Activated CD8-positive, alpha-beta memory T cell treated with anti-CD3 and anti-CD28 coated beads for 4 hours (primary cell): ENCODE results near the gene C11orf52.
A peak's percentile ranks its signal among the peaks of the same experiment; 100 is the strongest.
"Not testable (repeated sequence)": the region's sequence is repeated elsewhere in the genome, so short reads cannot be mapped to it uniquely, and the experiment has no call there.

Experiments used
- DNase-seq, 2 donors: peaks; one replicate each; pipeline ENCODE4 v3.0.0-alpha.2; 2020; ENCODE audit warnings: low read depth in 2 of 2

C11orf52 gene, protein sequence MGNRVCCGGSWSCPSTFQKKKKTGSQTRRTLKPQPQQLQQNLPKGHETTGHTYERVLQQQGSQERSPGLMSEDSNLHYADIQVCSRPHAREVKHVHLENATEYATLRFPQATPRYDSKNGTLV

DNA sequence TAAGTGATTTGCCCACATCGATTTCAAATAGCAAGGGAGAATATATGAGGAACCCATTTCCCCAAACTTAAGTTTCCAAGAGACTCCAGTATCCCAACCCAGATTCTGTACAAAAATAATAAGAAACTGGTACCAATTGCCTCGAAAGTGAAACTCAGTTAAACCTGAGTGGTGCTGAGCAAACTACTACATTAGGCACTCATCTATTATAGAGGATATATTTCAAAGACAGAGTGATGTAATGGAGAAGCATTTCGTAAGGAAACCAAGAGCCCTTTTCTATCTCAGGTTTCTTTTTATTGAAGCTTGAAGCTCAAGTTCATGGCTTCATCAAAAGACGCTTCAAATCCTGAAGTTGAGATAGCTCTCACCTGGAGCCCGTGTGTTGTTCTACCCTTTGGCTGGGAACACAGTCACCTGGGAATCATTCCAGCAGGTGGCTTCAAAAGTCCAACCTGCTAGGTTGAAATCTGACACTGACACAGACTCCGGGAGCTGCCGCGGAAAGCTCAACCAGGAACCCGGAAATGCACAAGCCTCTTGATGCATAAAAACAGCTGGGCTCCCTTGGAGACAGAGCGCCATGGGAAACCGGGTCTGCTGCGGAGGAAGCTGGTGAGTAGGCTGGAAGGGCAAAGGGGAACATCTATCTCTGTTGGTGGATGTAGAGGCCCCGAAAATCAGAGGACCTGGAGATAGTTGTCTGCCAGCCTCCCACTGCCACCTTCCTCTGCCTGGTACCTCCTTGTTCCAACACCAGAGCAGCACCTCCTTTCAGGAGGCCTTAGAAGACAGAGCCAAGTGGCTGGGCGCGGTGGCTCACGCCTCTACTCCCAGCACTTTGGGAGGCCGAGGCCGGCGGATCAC, at the start of gene C11orf52:
TSS of gene C11orf52 (plus strand) at position 524 of the 867 bp plus-strand sequence. CDS start at position 584, 60 bp downstream.
- DNase-seq = no peak

DNA sequence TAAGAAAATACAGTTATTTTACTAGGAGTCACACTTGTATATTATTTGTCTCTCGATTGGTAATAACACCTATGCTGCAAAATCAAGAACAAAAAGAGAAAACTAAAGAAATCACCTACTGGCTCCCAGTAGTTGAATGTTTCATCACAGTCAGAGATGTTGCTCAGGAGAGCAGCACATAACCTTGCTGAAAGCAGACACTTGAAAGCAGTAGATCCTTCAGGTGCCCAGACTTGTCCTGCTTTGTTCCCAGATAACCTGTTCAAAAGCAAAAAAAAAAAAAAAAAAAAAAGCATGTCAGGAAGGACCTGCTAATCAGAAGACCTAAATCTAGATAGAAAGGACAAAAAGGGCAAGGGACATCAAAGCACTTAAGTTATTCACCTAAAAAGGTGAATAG, 48.6 kb upstream of the C11orf52 start:
- DNase-seq = no peak

DNA sequence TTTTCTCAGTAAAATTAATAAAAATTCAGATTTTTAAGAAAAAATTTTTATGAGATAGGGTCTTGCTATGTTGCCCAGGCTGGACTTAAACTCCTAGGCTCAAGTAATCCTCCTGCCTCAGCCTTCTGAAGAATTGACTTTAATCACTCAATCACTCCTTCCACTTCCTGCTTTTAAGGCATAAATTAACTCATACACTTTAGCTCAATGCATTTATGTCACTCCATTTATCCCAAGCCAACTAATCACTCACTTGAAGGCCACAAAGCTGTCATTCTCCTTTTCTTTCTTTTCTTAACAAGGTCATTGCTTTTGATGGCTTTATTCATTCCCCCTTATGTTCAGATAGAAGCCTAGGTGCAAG, 48.2 kb upstream of the C11orf52 start:
- no peak for DNase-seq

DNA sequence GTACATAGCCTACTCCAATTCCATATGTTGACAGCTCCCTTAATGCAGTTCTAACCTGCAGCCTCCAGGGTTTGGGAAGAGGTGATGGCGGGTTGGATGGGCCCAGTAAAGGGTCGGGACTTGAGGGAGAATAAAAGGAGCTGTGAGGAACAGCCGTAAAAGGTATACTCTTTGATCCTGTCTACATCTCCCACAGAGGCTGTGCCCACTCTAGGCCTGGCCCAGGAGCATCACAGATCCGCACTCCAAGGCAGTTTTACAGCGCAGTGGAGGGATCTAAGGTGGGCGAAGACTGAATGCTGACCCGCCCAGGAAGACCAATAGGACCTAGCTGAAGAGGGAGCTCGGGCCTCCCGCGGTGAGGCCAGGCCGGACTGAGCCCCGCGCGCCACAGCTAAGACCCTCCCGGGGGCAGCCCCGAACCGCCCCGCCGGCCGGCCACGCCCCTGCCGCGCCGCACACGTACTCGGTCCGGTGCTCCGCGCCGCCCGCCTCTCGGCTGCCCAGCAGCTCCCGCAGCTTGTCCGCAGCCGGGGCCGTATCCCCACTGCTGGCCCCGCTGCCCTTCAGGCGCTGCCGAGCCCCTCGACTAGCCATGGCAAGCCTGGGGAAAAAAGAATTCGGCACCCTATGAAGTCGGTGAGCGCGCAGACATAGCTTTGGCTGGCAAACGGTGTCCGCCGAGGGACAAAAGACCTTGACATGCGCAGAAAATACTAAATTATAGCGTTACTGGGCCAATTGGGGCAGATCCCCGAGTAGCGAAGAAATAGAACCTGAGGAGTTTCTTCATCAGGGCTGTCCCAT, 47.6 kb upstream of the C11orf52 start, which contains the start of gene ALG9:
TSS of gene ALG9 (minus strand) at position 696 of the 807 bp plus-strand sequence. CDS start at position 597, 99 bp downstream.
- peak; percentile 73 to 77 for DNase-seq

DNA sequence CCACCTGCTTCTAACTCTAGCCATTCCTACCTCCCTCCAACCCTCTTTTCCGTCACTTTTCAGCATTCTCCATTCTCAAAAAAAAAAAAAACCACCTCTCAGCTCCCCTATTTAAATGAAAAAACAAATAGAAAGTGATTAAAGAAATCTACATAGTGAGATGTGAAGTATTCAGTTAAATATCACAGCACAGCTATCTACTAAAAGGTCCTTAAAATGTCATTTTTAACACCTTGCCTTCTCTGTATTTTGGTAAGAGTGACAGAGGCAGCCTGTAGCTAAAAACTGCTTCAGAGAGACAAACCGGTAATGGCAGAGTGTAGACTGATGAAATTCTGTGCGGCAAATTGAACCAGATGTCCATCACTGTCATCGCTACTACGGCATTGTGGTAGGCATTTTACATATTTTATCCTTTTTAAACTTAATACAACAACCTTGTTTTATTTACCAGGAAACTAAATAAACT, 47.0 kb upstream of the C11orf52 start:
- DNase-seq = no peak

DNA sequence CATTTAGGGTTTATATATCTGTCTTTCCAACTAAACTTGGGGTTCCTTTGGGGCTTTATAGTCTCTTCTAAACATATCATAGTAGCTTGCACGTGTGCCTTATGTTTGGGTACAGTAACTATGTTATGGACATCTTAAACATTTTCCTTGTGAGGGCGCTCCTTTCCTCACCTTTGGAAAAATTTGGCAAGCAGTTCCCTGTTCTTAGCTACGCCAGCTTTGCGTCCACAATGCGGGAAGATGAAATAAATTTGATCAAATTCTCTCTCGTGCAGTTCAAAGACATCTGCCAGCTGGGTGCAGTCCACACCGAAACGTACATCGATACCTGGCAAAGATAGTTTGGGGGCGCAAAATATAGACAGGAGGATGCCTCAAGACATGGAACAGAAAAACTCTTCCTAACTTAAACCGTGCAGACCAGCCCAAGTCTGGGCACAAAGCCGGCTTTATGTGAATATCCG, 40.3 kb upstream of the C11orf52 start:
- DNase-seq = no peak

DNA sequence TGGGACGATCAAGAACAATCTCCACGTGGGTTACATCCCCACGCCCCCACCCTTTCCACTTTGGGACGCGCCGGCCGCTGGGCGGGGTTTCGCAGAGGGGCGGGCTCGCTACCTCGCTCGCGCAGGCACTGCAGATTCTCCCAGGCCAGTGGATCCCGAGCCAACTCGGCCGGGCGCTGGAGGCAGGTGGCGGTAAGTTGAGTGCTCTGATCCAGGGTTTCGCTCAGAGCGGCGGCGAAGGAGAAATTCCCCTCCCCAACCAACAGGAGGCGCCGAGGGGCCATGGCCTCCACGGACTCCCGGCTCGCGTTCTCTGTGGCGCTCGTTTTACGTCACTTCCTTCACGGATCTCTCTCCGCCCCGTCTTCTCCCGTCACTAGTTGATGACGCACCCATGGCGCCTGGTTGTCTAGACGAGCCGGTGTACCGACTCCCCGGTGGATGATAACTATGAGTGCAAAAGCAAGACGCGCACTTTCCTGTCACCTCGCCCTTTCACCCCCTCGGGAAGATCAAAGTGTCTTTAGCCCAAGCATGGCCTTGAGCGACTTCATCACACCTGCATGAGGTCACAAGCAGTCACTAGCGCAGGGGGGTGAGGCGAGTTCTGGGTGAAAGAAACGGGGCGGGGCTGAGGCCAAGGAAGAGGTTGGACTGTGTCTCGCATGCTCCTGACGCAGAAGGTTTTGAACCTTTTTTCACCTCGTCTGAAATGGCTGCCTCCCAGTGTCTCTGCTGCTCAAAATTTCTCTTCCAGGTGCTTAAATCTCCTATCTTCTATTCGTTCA, 39.7 kb upstream of the C11orf52 start, which contains the start of the genes CFAP68 and FDXACB1:
TSS of gene CFAP68 (plus strand) at position 693 of the 788 bp plus-strand sequence. CDS start at position 713, 20 bp downstream.
TSS of gene FDXACB1 (minus strand) at position 317 of the 788 bp plus-strand sequence. CDS start at position 284, 33 bp downstream.
- DNase-seq = peak; percentile 86 to 88

DNA sequence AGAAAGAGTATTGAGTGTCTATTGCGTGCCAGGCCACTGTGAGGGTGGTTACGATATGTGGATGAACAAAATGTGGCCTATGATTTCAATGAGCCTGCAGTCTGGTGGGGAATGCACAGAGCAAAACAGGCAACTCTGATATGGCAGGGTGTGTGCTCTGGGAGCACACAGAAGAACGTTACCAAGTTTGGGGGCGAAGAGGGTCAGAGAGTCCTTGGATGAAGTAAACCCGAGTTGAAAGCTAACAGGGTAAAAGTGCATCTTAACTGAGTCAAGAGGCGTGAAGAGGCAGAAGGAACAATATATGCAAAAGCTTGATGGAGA, 39.1 kb upstream of the C11orf52 start:
- DNase-seq = no peak

DNA sequence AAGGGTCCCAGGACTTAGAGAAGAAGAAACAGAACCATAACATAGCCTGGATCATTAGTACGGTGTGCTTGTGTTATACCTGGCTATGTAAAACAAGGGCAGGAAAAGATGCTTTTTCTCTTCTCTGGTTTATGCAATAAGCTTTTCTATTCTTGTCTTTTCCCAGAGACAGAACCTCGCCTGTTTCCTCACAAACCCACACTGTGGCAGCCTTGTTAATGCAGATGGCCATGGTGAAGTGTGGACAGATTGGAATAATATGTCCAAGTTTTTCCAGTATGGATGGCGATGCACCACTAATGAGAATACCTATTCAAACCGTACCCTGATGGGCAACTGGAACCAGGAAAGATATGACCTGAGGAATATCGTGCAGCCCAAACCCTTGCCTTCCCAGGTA, 36.5 kb upstream of the C11orf52 start:
- no peak for DNase-seq

DNA sequence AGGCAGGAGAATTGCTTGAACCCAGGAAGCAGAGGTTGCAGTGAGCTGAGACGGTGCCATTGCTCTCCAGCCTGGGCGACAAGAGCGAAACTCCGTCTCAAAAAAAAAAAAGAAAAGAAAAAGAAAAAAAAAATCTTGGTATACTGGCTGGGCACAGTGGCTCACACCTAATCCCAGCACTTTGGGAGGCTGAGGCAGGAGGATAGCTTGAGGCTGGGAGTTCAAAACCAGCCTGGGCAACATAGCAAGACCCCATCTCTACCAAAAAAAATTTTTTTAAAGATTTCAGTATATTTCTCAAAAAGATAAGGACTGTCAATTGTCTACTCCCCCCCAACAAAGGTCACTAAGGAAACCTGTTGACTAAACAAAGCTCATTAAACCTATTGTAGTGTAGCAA, 33.7 kb upstream of the C11orf52 start:
- not testable (repeated sequence) for DNase-seq

DNA sequence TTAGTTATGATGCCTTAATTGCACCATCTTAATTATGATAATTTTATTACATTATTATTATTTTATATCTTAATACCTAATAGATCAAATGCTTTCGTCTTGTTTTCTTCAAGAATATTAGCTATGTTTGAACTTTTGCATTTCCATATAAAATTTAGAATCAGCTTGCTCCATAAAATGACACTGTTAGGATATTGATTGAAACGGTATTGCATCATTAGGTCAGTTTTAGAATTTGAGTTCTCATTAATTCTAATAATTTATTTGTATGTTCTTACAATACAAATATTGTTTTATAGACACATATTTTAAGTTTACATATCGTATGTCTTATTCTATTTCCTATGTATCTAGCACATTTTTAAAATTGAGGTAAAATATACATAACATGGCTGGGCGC, 32.7 kb upstream of the C11orf52 start:
- no peak for DNase-seq

DNA sequence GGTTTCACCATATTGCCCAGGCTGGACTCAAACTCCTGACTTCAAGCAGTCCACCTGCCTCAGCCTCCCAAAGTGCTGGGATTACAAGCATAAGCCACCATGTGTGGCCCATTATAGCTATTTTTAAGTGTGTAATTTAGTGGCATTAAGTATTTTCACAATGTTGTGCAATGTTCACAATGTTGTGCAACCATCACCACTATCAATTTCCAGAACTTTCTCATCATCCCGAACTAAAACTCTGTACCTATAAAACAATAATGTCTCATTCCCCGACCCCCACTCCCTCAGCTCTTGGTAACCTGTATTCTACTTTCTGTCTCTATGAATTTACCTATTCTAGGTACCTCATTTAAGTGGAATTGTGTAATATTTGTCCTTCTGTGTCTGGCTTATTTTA, 31.9 kb upstream of the C11orf52 start:
- no peak for DNase-seq

DNA sequence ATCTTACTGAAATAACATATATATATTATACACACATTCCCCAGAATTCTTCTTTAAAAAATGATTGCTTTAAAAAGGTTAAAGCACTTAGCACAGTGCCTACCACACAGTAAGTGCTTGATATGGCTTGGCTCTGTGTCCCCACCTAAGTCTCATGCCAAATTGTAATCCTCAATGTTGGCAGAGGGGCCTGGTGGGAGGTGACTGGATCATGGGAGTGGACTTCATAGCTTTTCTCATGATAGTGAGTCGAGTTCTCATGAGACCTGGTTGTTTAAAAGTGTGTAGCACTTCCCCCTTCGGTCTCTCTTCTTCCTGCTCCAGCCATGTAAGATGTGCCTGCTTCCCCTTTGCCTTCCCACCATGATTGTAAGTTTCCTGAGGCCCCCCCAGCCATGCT, 13.3 kb upstream of the C11orf52 start:
- no peak for DNase-seq

DNA sequence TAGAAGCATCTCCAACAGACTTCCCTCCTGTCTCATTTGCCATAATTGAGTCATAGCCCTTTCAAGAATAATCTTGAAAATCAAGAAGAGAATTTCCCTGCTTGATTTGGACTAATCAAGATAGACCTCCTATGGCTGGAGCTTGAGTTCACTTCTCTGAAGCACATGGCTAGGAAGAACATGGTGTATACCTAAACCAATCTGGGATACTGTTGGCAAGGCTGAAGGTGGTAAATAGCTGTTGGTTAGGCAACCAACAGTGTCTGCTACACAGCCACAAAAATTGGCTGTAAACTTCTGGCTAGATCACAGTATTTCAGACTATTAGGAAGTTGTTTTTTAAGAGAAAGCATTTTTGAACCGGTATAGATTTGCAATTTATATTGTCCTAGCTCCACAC, 12.0 kb upstream of the C11orf52 start:
- no peak for DNase-seq

DNA sequence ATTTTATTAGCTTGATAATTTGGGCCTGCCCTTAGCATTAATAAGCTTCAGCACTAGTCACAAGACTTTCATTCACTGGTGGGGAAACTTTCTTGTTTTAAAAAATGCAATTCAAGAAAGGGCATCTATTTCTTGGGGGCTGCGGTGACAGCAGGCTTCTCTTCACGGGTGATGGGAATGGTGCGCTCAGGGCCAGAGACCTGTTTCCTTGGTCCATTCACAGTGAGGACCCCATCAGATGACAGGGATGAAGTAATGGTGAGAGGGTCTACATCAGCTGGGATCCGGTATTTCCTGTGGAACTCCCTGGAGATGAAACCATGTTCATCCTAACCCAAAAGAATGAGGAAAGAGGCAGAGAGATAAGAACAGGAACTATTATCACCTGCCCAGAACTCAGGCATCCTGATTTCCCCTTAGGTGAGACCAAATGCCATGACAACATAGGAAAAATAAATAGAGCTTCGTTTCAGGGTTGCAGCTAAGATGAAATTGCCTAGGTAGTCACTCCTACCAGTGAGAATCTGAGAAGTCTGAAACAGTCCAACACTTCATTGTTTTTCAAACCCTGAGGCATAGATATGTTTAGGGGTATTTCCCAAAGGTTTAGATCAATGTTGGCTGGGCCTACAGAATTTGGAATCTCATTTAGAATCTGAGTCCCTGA, 9.9 kb upstream of the C11orf52 start:
- no peak for DNase-seq

DNA sequence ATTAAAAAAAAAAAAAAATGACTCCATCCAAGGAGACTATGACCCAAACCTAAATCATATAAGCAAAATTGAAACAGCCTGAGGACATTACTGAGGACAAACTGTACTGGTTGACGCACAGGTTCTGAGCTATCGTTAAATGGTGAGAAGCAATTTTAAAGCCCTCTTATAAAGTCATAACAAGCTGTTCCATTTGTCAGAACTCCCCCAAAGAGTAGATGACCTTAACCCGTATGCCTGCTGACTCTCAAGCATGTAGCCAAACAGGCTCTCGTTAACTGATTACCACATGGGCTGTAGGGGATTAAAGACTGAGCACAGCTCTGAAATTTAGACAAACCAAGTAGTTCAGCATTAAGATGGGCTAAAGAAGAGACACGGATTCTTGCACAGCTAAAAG, 9.3 kb upstream of the C11orf52 start:
- no peak for DNase-seq

DNA sequence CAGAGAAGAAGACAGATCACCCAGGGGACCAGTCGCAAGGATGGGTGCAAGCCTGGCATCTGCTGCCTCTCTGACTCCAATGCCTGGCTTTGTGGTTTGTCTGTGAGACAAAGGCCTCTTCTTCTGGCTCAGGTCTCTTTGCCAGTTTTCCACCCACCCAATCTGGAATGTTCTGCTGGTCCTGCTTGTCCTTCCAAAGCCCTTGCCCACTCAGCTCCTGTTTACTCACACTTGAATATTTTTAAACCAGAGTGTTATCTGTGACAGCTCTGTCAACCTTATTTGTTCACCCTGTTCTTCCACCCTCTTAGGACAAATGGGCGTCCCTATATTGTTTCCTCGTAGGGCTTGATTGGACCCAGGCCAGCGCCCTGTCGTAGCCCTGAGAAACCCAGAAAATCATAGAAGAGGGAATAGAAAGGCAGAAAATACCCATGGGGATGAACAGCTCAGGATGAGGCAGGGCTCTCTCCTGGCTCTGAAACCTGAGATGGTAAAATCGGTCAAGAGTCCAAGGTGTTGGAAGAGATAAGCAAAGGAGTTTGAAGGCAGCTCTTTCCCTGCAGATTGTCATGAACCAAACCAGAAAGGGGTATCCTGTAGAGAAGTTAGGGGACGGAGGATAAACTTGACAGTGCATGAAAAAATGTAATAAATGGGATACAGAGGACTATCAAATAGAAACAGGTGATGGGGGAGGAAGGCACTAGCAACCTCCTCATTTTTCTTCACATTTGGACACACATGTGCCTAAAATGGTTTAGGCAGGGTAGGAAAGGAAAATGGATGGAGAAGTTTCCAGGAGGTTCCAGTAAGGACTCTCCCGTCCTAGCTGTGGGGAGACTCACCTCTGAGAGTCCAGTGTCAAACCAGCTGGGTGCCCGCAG, 7.8 kb upstream of the C11orf52 start:
- no peak for DNase-seq

DNA sequence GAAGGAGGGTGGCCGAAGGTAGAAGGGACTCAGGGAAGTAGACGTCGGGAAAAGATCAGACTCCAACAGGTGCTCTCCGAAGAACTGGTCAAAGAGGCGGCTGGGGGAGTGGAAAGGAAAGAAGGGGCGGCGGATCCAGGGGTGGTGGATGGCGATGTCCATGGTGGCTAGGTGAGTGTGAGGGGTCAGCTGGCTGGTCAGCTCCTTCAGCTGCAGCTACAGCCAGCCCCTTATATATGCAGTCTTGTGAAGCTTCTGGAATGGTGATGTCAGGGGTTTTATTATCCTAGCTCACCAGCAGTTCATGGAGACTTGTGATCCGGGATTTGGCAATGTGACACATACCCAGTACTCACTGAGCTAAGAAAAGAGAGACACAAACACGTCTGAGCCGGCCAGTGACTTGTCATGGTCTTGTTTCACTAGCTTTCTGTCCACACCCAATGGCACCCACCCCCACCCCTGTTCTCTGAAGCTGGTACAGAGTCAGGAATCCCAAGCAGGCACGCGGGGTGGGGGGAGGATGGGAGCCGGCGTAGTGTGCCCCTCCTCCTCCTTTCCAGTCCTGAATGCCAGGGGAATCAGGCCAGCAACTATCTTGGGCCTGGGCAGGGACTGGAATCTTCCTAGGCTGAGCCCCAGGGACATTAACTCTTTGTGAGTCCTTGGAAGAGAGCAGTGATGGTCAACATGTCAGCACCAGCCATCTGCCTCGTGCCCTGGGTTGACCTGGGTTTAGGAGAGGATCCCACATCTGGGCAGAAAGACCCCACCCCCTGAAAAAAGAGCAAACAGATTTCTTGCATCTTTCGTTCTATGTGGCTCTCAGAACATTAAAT, 6.9 kb upstream of the C11orf52 start, which contains the start of gene CRYAB:
TSS of gene CRYAB (minus strand) at position 208 of the 839 bp plus-strand sequence. CDS start at position 162, 46 bp downstream.
- no peak for DNase-seq

DNA sequence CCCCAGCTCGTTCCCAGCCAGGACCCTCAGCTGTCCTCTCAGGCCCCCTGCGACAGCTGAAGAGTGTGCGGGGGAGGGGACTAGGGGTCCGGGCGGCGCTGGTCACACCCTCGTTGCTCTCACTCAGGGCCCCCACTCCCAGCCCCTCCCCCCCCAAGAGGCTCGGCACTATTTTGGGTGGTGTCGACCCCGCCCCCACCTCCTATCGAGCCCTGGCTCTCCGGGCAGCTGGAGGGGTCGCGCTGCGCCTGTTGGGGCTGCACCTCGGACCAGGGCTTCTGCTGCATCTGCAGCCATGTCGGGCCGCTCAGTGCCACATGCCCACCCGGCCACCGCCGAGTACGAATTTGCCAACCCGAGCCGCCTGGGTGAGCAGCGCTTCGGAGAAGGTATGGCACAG, 6.2 kb upstream of the C11orf52 start, which contains the start of gene HSPB2:
TSS of gene HSPB2 (plus strand) at position 200 of the 400 bp plus-strand sequence. CDS start at position 296, 96 bp downstream.
- no peak for DNase-seq
